ENCODE data around the gene GTPBP8. TPM values are rescaled to one million over a fixed set of nuclear protein-coding genes. Genes with fewer than 3 reads are reported as not detected.

Gene GTPBP8
- total and polyA plus RNA-seq, 2 of the 13 experiments (the other 11 are each of a cell fraction or from before 2014, with no cell fraction given): 12.5 to 16.7 TPM

DNA sequence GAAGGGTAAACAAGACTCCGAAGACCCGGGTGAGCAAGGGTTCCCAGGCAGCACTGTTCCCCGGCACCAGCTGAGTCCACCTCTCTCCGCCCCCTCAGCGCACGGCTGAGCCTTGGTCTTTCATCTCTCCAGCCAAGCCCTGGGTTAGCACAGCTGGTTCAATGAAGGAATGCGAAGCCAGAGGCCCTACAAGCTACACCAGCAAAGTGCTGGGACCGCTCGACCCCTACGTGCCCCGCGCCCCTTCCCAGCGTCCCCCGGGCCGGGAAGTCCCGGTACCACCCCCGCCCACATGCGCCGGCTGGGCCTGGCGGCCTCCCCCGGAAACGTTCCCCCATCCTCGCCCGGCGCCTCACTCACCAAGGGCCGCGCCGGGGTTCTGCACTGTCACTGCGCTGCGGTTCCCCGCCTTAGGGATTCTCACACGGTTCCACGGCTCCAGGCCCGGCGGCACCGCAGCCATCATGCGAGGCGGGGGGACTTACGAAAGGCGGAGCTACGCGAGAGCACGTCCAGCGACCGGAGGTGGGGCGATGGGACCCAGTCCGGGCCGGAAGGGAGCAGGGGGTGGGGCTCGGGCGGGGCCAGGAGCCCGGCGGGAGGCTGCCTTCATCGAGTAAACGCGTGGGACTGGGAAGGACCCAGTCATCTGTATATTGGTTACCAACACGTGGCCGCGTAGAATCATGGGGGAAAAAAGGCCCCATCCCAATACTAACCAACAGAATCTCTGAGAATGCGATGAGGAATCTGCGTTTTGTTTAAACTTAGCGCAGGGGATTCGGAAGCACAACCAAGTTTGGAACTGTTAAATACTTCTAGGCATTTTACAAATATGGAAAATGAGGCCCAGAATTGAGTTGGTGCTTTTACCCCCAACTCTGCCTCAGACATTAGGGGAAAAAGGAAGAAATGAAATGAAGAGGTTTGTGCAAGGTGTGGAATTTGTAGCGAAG lies 28.7 kb downstream of the GTPBP8 start (continued):
- TF ChIP-seq, protein P1, sequence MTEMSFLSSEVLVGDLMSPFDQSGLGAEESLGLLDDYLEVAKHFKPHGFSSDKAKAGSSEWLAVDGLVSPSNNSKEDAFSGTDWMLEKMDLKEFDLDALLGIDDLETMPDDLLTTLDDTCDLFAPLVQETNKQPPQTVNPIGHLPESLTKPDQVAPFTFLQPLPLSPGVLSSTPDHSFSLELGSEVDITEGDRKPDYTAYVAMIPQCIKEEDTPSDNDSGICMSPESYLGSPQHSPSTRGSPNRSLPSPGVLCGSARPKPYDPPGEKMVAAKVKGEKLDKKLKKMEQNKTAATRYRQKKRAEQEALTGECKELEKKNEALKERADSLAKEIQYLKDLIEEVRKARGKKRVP (CRISPR knock-in tag; IDR thresholded peaks at IDR 0.05): peak in 1 of 2 experiments; percentile 67; a peak in 2 of 4 replicates
- no peak for TF ChIP-seq MBNL3 (CRISPR knock-in tag; conservative IDR thresholded peaks at IDR 0.05)
- TF ChIP-seq CAMTA2 (CRISPR knock-in tag; IDR thresholded peaks at IDR 0.05; ENCODE audit: borderline replicate concordance): 0 out of 2 replicates have a peak, but pooled peaks have one; percentile 65
- TF ChIP-seq, protein P2, sequence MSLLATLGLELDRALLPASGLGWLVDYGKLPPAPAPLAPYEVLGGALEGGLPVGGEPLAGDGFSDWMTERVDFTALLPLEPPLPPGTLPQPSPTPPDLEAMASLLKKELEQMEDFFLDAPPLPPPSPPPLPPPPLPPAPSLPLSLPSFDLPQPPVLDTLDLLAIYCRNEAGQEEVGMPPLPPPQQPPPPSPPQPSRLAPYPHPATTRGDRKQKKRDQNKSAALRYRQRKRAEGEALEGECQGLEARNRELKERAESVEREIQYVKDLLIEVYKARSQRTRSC (CRISPR knock-in tag; IDR thresholded peaks at IDR 0.05; ENCODE audit: low read depth): no peak; the same call in 1 of the 2 replicates
- TF ChIP-seq CREB1 (IDR thresholded peaks at IDR 0.05): no peak; the same call in 1 of the 2 replicates
- peak; percentile 67 for TF ChIP-seq CREB1 (CRISPR knock-in tag; IDR thresholded peaks at IDR 0.05)
- TF ChIP-seq GZF1 (CRISPR knock-in tag; IDR thresholded peaks at IDR 0.05): no peak
- peak; percentile 69 for TF ChIP-seq JUN (CRISPR knock-in tag; IDR thresholded peaks at IDR 0.05)
- no peak for TF ChIP-seq SIN3B (IDR thresholded peaks at IDR 0.05; ENCODE audit: low read length)
- no peak for TF ChIP-seq ZNF879 (CRISPR knock-in tag; IDR thresholded peaks at IDR 0.05)
- peak; percentile 75; the same call in 1 of the 2 replicates for TF ChIP-seq ZNF788 (CRISPR knock-in tag; IDR thresholded peaks at IDR 0.05; ENCODE audit: borderline replicate concordance)
- no peak for TF ChIP-seq ZNF572 (CRISPR knock-in tag; IDR thresholded peaks at IDR 0.05)
- peak; percentile 32; the same call in 1 of the 2 replicates for TF ChIP-seq ZNF546 (CRISPR knock-in tag; conservative IDR thresholded peaks at IDR 0.05)
- TF ChIP-seq IRF2 (CRISPR knock-in tag; IDR thresholded peaks at IDR 0.05): 0 out of 2 replicates have a peak, but pooled peaks have one; percentile 64
- TF ChIP-seq NR2C2 (CRISPR knock-in tag; IDR thresholded peaks at IDR 0.05; ENCODE audit: borderline replicate concordance): peak; percentile 97
- TF ChIP-seq, protein P3, sequence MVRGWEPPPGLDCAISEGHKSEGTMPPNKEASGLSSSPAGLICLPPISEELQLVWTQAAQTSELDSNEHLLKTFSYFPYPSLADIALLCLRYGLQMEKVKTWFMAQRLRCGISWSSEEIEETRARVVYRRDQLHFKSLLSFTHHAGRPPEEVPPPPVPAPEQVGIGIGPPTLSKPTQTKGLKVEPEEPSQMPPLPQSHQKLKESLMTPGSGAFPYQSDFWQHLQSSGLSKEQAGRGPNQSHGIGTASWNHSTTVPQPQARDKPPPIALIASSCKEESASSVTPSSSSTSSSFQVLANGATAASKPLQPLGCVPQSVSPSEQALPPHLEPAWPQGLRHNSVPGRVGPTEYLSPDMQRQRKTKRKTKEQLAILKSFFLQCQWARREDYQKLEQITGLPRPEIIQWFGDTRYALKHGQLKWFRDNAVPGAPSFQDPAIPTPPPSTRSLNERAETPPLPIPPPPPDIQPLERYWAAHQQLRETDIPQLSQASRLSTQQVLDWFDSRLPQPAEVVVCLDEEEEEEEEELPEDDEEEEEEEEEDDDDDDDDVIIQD (CRISPR knock-in tag; IDR thresholded peaks at IDR 0.05; ENCODE audit: low read depth): peak; percentile 44
- no peak for TF ChIP-seq ZNF282 (IDR thresholded peaks at IDR 0.05; ENCODE audit: partially characterized antibody)
- peak; percentile 53 for TF ChIP-seq ZNF335 (CRISPR knock-in tag; IDR thresholded peaks at IDR 0.05)
- TF ChIP-seq ATRX (CRISPR knock-in tag; IDR thresholded peaks at IDR 0.05; ENCODE audit: borderline replicate concordance): no peak
- TF ChIP-seq SMAD3 (CRISPR knock-in tag; IDR thresholded peaks at IDR 0.05): 0 out of 2 replicates have a peak, but pooled peaks have one; percentile 30
- peak; percentile 97 for TF ChIP-seq RBFOX2 (IDR thresholded peaks at IDR 0.05; ENCODE audit: low read depth, low read length)
- peak; percentile 42; the same call in 1 of the 2 replicates for TF ChIP-seq SP140L (CRISPR knock-in tag; IDR thresholded peaks at IDR 0.05; ENCODE audit: borderline replicate concordance)
- no peak for TF ChIP-seq ZNF224 (CRISPR knock-in tag; IDR thresholded peaks at IDR 0.05)
- TF ChIP-seq, protein P4, sequence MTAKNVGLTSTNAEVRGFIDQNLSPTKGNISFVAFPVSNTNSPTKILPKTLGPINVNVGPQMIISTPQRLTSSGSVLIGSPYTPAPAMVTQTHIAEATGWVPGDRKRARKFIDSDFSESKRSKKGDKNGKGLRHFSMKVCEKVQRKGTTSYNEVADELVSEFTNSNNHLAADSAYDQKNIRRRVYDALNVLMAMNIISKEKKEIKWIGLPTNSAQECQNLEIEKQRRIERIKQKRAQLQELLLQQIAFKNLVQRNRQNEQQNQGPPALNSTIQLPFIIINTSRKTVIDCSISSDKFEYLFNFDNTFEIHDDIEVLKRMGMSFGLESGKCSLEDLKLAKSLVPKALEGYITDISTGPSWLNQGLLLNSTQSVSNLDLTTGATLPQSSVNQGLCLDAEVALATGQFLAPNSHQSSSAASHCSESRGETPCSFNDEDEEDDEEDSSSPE (CRISPR knock-in tag; IDR thresholded peaks at IDR 0.05): peak; percentile 65
- TF ChIP-seq MIER3 (CRISPR knock-in tag; IDR thresholded peaks at IDR 0.05; ENCODE audit: borderline replicate concordance): 0 out of 2 replicates have a peak, but pooled peaks have one; percentile 75
